ENCODE results near the gene ZNF491. TPM values are rescaled to one million over a fixed set of nuclear protein-coding genes. Genes with fewer than 3 reads are reported as not detected.
"Not testable (repeated sequence)": the region's sequence is repeated elsewhere in the genome, so short reads cannot be mapped to it uniquely, and the experiment has no call there.

Gene ZNF491
- total and polyA plus RNA-seq, 9 of the 15 experiments (the other 6 are each of a cell fraction or from before 2014, with no cell fraction given) = 0.19 to 0.95 (median 0.39) TPM; not detected in 1

DNA sequence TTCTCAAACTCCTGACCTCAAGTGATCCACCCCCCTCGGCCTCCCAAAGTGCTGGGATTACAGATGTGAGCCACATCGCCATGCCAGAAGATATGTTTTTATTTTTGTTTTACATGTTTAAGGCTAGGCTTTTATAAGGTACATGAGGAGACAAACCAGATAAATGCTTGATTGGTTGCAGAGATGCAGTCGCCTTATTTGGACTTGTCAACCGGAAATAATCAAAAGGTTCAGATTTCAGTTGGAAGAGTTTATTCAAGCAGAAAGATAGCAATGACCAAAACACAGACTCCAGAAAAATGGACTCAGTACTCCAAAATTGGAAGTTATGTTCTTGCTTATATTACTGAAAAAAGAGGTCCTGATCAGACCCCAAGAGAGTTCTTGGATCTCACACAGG, 52.0 kb downstream of the ZNF491 start:
- H3K36me3 ChIP-seq (ENCODE audit: control insufficient read depth, insufficient read depth, low read length); DNase-seq (ENCODE audit: extremely low read depth in 1 of 4, low spot score in 3 of 4); H3K9me3 ChIP-seq (replicated peaks; ENCODE audit: control insufficient read depth, insufficient read depth, low read depth, low read length); H3K9ac ChIP-seq (ENCODE audit: insufficient read depth in 1 of 2, low read depth in 2 of 2, low read length in 2 of 2); H3K27ac ChIP-seq (ENCODE audit: extremely low read depth, low read depth, low read length); H3K9me1 ChIP-seq (ENCODE audit: control insufficient read depth, insufficient read depth, low read length); H3K4me3 ChIP-seq; H3K4me2 ChIP-seq (ENCODE audit: insufficient read depth, low read length); POLR2A ChIA-PET; FAIRE-seq; H3K79me2 ChIP-seq (ENCODE audit: control insufficient read depth, insufficient read depth, low read length); BruUV-seq (replicated peaks); ATAC-seq; H3K4me1 ChIP-seq (replicated peaks in 1 of 2; ENCODE audit: control insufficient read depth in 2 of 2, insufficient read depth in 2 of 2, low read length in 2 of 2); H3K27me3 ChIP-seq (ENCODE audit: control insufficient read depth in 2 of 2, insufficient read depth in 2 of 2, low read length in 2 of 2); in situ Hi-C loops (cut with MboI); H2AFZ ChIP-seq (ENCODE audit: low read depth, low read length); H4K20me1 ChIP-seq (replicated peaks; ENCODE audit: control insufficient read depth, insufficient read depth, low read length); CTCF ChIA-PET (ENCODE audit: low intra/inter-chr PET ratio): not testable (repeated sequence)
- intact Hi-C loops (cut with micrococcal nuclease) = loop anchor here (10.0 kb wide), 2 partner anchors 55 to 155 kb away; partner anchors contain the start of gene ZNF491
- 22% methylated on average over 4 of the region's 4 CpGs for WGBS (ENCODE audit: insufficient coverage, low coverage, missing lambda C conversion rate)
- peak in 1 of 2 experiments; percentile 79; a peak in 2 of 4 replicates for TF ChIP-seq SRF (CRISPR knock-in tag; IDR thresholded peaks at IDR 0.05)

DNA sequence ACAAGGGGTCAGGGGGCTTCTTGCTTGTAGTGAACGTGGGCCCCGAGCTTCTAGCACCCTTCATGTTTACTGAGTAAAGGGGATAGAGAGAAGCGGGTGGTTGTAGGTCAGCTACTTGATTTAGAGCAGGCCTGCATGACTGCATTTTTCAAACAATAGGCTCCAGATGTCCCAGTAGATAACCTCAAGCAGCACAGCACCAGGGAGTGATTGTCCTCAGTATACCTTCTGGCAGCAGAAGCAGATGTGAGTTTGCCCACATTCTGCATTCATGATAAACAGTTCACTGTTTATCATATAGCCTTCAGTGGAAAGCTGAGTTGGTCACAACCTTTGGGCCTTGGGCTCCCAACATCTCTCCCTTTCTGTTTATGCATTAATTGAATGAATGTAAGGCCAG, 55.0 kb downstream of the ZNF491 start:
- H3K4me3 ChIP-seq = no peak overlapping the region
- no peak overlapping the region for H2AFZ ChIP-seq (ENCODE audit: low read depth, low read length)
- no TSS peak for BruUV-seq (replicated peaks)
- 0 out of 2 replicates have a peak, but pooled peaks cover 2% of the 10 kb centered on the region for H3K9me3 ChIP-seq (replicated peaks; ENCODE audit: control insufficient read depth, insufficient read depth, low read depth, low read length)
- H4K20me1 ChIP-seq (replicated peaks; ENCODE audit: control insufficient read depth, insufficient read depth, low read length) = no peaks in the 10 kb centered on the region
- no peaks in the 10 kb centered on the region for H3K36me3 ChIP-seq (ENCODE audit: control insufficient read depth, insufficient read depth, low read length)
- in situ Hi-C loops (cut with MboI) (no loop called here), intact Hi-C loops (cut with micrococcal nuclease) (loop anchor here (10.0 kb wide), 2 partner anchors 59 to 159 kb away; partner anchors contain the start of gene ZNF491)
- ChIA-PET CTCF (ENCODE audit: low intra/inter-chr PET ratio) (no interaction called here), POLR2A (no interaction called here)
- peaks cover 5 to 11% of the 10 kb centered on the region in 2 experiments; a peak in 4 of 5 replicates for H3K27me3 ChIP-seq (ENCODE audit: control insufficient read depth in 2 of 2, insufficient read depth in 2 of 2, low read length in 2 of 2)
- H3K79me2 ChIP-seq (ENCODE audit: control insufficient read depth, insufficient read depth, low read length) = no peaks in the 10 kb centered on the region
- H3K4me2 ChIP-seq (ENCODE audit: insufficient read depth, low read length) = no peak overlapping the region
- DNase-seq (ENCODE audit: extremely low read depth in 1 of 4, low spot score in 3 of 4) = peak in 1 of 4 experiments; percentile 12
- WGBS (ENCODE audit: insufficient coverage, low coverage, missing lambda C conversion rate) = 9% methylated on average over 3 of the region's 3 CpGs
- ATAC-seq = no peak
- H3K9me1 ChIP-seq (ENCODE audit: control insufficient read depth, insufficient read depth, low read length) = no peaks in the 10 kb centered on the region
- no peak for FAIRE-seq
- no peak overlapping the region for H3K27ac ChIP-seq (ENCODE audit: extremely low read depth, low read depth, low read length)
- peaks cover 0 to 8% of the 10 kb centered on the region in 2 experiments; a peak in 2 of 5 replicates for H3K4me1 ChIP-seq (replicated peaks in 1 of 2; ENCODE audit: control insufficient read depth in 2 of 2, insufficient read depth in 2 of 2, low read length in 2 of 2)
- H3K9ac ChIP-seq (ENCODE audit: insufficient read depth in 1 of 2, low read depth in 2 of 2, low read length in 2 of 2) = no peak overlapping the region
- TF ChIP-seq KDM4B (IDR thresholded peaks at IDR 0.05; ENCODE audit: borderline replicate concordance in 2 of 2, low read depth in 1 of 2) (no peak), ATF2 (CRISPR knock-in tag; IDR thresholded peaks at IDR 0.05) (no peak), CBFA2T2 (conservative IDR thresholded peaks at IDR 0.05) (0 out of 2 replicates have a peak, but pooled peaks have one; percentile 24), ZNF551 (CRISPR knock-in tag; IDR thresholded peaks at IDR 0.05) (no peak)

All from K562 (cell line).